ENCODE data around the gene RAB4A. TPM values are rescaled to one million over a fixed set of nuclear protein-coding genes. Genes with fewer than 3 reads are reported as not detected.

Gene RAB4A
- total RNA-seq, 4 donors from 2014 or later: 24.1 to 50.7 (median 43.0) TPM

DNA sequence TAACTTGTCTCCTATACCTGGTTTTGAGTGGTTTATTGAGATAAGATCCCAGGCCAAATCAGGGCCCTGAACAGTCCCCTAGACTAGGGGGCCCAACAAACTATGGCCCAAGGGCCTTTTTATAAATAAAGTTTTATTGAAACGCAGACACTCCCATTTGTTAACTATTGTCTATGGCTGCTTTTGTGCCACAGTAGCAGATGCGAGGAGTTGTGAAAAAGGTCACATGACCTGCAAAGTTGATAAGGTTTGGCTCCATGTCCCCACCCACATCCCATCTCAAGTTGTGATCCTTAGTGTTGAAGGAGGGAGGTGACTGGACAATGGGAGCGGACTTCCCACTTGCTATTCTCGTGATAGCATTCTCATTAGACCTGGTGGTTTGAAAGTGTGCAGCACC lies 29.5 kb upstream of the RAB4A start:
- Histone ChIP-seq H3K27ac (no peak overlapping the region), H3K36me3 (no peaks in the 10 kb centered on the region), H3K9me3 (peaks cover 0 to 17% (median 12%) of the 10 kb centered on the region in 3 donors), H3K27me3 (no peaks in the 10 kb centered on the region), H3K4me1 (peaks cover 0 to 15% (median 11%) of the 10 kb centered on the region in 3 donors), H3K4me3 (no peak overlapping the region)
- intact Hi-C loops (cut with DNase I): no loop called here
- 89 to 90% methylated on average over 4 of the region's 4 CpGs for WGBS, 2 donors
- DNase-seq: no peak
- TF ChIP-seq, protein P1, sequence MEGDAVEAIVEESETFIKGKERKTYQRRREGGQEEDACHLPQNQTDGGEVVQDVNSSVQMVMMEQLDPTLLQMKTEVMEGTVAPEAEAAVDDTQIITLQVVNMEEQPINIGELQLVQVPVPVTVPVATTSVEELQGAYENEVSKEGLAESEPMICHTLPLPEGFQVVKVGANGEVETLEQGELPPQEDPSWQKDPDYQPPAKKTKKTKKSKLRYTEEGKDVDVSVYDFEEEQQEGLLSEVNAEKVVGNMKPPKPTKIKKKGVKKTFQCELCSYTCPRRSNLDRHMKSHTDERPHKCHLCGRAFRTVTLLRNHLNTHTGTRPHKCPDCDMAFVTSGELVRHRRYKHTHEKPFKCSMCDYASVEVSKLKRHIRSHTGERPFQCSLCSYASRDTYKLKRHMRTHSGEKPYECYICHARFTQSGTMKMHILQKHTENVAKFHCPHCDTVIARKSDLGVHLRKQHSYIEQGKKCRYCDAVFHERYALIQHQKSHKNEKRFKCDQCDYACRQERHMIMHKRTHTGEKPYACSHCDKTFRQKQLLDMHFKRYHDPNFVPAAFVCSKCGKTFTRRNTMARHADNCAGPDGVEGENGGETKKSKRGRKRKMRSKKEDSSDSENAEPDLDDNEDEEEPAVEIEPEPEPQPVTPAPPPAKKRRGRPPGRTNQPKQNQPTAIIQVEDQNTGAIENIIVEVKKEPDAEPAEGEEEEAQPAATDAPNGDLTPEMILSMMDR (IDR thresholded peaks at IDR 0.05): no peak
- no peak for TF ChIP-seq POLR2A (IDR thresholded peaks at IDR 0.05)

DNA sequence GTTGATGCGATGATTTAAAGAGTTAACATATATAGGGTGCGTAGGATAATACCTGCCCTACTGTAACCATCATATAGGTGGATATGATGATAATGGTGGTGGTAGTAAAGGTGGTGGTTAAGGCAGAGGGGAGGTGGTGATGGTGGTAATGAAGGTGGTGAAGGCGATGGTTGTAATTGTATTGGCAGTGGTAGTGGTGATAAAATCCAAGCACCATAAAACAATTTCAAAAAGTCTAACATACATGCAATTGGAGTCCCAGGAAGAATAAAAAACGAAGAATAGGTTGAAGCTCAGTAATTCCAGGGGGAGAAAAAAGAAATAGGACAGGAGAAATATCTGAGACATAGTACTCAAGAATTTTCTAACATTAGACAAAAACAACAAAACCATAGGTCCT lies 27.3 kb upstream of the RAB4A start:
- no peaks in the 10 kb centered on the region for H3K36me3 ChIP-seq
- peaks cover 0 to 17% (median 12%) of the 10 kb centered on the region in 3 donors for H3K9me3 ChIP-seq
- DNase-seq: no peak
- peaks cover 0 to 8% (median 6%) of the 10 kb centered on the region in 3 donors for H3K4me1 ChIP-seq
- 83 to 89% methylated on average over 4 of the region's 4 CpGs for WGBS, 2 donors
- H3K4me3 ChIP-seq: no peak overlapping the region
- TF ChIP-seq, protein P1 (IDR thresholded peaks at IDR 0.05): no peak
- no peak for TF ChIP-seq POLR2A (IDR thresholded peaks at IDR 0.05)
- intact Hi-C loops (cut with DNase I): no loop called here
- no peak overlapping the region for H3K27ac ChIP-seq
- H3K27me3 ChIP-seq: no peaks in the 10 kb centered on the region

DNA sequence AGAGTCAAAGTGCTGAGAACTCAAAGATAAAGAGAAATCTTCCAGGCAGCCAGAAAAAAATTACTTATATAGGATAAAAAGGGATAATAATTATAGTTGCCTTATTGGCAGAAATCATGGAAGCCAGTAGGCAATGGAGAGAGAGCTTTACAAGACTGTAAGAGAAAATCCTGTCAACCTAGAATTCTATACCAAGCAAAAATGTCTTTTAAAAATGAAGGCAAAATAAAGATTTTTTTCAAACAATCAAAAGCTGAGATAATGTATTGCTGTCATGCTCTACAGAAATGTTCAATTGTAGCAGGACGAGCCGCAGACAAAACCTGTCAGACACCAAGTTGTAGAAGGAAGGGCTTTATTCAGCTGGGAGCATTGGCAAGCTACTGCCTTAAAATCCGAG lies 26.8 kb upstream of the RAB4A start:
- Histone ChIP-seq H3K4me1 (peaks cover 0 to 8% (median 1%) of the 10 kb centered on the region in 3 donors), H3K36me3 (no peaks in the 10 kb centered on the region), H3K4me3 (no peak overlapping the region), H3K27me3 (no peaks in the 10 kb centered on the region), H3K27ac (peak overlapping the region in 2 of 4 donors; percentile 9 to 29), H3K9me3 (peaks cover 0 to 17% (median 12%) of the 10 kb centered on the region in 3 donors)
- DNase-seq: no peak
- WGBS, 2 donors: 49 to 67% methylated on average over 3 of the region's 3 CpGs
- TF ChIP-seq, protein P1 (IDR thresholded peaks at IDR 0.05): no peak
- TF ChIP-seq POLR2A (IDR thresholded peaks at IDR 0.05): no peak
- intact Hi-C loops (cut with DNase I): no loop called here

DNA sequence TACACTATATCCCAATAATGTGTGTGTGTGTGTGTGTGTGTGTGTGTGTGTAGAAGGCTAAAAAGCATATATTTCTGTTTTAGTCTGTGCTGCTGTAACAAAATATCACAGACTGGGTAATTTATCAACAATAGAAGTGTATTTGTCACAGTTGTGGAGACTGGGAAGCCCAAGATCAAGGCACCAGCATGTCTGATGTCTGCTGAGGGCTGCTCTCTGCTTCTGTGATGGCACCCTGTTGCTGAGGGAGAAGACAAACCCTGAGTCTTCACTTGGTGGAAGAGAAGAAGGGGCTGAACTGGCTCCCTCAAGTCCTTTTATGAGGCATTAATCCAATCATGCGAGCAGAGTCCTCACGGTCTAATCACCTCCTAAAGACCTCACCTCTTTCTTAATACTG lies 23.0 kb upstream of the RAB4A start:
- H3K4me1 ChIP-seq: peaks cover 0 to 7% (median 0%) of the 10 kb centered on the region in 3 donors
- peaks cover 0 to 15% (median 12%) of the 10 kb centered on the region in 3 donors for H3K9me3 ChIP-seq
- H3K27ac ChIP-seq: no peak overlapping the region
- 86 to 92% methylated on average over 2 of the region's 2 CpGs for WGBS, 2 donors
- H3K36me3 ChIP-seq: no peaks in the 10 kb centered on the region
- intact Hi-C loops (cut with DNase I): no loop called here
- no peak overlapping the region for H3K4me3 ChIP-seq
- no peak for DNase-seq
- TF ChIP-seq, protein P1 (IDR thresholded peaks at IDR 0.05): no peak
- TF ChIP-seq POLR2A (IDR thresholded peaks at IDR 0.05): no peak
- H3K27me3 ChIP-seq: peaks cover 0 to 7% (median 0%) of the 10 kb centered on the region in 4 donors

DNA sequence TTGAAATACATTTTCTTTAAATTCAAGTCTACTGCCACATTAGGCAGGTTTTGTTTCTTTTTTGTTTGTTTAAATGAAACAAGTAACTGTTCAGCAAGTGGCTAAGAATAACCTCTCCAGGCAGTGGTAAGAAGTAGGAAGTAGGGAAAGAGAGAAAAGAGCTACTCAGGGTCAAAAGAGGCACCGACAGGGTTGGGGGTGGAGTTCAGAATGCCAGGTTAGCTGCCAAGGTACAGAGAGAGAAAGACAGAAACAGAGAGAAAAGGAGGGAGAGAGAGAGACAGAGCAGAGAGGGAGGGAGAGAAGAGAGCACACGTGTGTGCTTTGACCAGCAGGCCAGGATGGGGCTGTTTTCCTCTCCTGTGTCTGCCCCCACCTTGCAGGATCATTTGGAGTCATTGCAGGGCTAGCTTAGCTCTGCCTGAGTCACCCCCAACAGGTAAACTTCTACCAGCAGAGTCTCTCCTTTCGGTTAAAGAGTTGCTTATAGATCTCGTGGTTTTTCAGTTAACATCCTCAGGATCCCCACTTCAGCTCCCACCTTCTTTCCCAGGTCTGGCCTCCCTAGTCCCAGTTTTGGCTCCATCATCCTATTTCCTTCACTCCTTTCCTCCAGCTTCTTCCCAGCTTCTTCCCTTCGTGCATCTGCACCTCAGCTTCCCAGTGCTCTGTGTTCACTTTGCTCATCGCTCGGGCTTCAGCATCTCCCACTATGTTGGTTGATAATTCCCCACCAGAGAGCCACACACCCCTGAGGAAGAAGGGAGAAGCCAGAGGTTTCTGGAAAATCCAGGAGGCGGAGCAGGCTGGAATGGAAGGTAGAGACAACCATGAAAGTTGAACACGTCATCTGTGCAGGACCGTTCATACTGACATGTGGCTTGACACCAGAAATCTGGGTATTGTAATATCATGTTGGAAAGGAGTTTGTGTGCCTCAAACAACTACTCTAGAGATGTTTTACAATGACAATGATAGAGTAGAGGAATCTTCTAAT lies 21.8 kb upstream of the RAB4A start:
- Histone ChIP-seq H3K4me3 (no peak overlapping the region), H3K36me3 (no peaks in the 10 kb centered on the region), H3K9me3 (peaks cover 0 to 5% (median 4%) of the 10 kb centered on the region in 3 donors), H3K27me3 (peaks cover 0 to 7% (median 0%) of the 10 kb centered on the region in 4 donors), H3K27ac (no peak overlapping the region), H3K4me1 (peaks cover 0 to 18% (median 3%) of the 10 kb centered on the region in 3 donors)
- TF ChIP-seq, protein P1 (IDR thresholded peaks at IDR 0.05): no peak
- no peak for TF ChIP-seq POLR2A (IDR thresholded peaks at IDR 0.05)
- WGBS, 2 donors: 56 to 70% methylated on average over 10 of the region's 10 CpGs
- intact Hi-C loops (cut with DNase I): no loop called here
- no peak for DNase-seq

Measured in esophagus squamous epithelium (tissue), 5 donors.